Measurements from ENCODE around the gene PAK1.

The PAK1 gene

DNA sequence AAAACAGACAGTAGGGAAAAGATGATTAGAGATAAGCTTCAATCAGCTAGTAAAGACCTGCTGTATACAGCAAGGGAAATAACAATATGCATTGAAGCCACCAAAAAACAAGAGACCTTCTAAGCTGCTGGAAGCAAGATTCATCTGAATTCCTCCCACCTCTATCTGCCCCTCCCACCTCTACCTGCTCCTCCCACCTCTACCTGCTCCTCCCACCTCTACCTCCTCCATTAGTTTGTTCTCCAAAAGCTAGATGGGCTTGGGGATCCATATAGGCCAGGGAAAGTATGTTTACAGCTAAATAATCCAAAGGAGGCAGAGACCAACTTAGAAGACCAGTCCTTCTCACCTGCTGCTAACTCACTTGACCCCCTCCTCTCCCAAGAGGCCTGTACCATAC lies 33.2 kb downstream of the PAK1 start:
- DNase-seq (ENCODE audit: insufficient read length, low spot score) = no peak
- FAIRE-seq = peak; percentile 4

DNA sequence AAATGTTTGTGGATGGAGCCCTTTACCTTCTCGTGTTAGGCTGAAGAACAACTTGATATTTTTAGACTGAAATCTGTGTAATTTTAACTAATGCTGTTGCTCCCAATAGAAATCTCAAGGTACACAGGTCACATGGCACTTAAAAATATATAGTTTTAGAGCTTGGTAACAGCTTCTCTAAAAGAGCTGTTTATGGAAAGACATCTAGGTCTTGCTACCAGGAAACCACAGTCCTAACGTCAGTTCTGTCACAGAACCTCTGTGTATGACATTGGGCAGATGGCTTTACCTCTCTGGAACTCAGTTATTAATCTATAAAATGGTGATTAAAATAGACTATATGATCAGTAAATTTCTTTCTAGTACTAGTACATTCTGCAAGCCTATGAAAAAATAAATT lies 35.4 kb downstream of the PAK1 start:
- FAIRE-seq (peak; percentile 92), DNase-seq (ENCODE audit: insufficient read length, low spot score) (no peak)

- FAIRE-seq (peak; percentile 66), DNase-seq (ENCODE audit: insufficient read length, low spot score) (no peak)
Observed at GRCh38 chr11:77436969-77437368, 36.9 kb downstream of the PAK1 start.

DNA sequence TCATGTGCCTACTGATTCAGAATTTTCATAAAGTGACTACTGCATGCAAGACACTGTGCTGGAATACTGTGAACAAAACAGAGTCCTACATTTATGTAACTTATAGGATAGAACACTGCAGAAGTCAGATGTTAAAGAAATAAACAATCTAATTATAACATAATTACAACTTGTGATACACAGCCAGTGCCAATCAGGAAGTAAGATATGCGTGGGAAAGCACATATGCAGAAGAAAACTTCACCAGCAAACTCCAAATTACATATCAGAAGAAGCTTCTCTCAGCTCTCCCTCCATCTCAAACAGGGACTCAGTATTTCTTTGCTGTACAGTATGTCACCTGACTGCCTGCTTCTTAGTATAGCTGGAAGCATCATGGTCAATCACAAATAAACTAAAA lies 37.4 kb downstream of the PAK1 start:
- DNase-seq (ENCODE audit: insufficient read length, low spot score) = no peak
- FAIRE-seq = peak; percentile 89

- DNase-seq (ENCODE audit: insufficient read length, low spot score) (no peak), FAIRE-seq (peak; percentile 87)
Observed at GRCh38 chr11:77435972-77436371, 37.9 kb downstream of the PAK1 start.

DNA sequence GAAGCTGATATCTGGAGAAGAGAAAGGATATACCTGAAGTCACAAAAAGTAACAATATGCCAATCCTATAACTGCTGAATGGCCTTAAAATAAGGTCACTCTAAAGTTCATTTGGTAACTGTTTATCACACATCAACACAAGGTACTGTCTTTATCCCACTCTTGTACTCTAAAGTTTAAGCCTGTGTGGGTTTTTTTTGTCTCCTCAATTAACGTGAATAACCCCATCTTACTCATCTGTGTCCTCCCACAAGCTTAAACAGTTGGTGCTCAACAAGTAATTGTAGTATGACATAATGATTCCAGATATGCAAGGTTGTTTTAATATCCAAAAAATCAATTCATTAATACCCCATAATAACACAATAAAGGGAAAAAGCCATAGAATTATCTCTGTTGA lies 42.1 kb downstream of the PAK1 start:
- FAIRE-seq (peak; percentile 28), DNase-seq (ENCODE audit: insufficient read length, low spot score) (no peak)

GRCh38 chr11:77428598-77428997 lies 45.3 kb downstream of the PAK1 start:
- DNase-seq (ENCODE audit: insufficient read length, low spot score) (no peak), FAIRE-seq (no peak)

DNA sequence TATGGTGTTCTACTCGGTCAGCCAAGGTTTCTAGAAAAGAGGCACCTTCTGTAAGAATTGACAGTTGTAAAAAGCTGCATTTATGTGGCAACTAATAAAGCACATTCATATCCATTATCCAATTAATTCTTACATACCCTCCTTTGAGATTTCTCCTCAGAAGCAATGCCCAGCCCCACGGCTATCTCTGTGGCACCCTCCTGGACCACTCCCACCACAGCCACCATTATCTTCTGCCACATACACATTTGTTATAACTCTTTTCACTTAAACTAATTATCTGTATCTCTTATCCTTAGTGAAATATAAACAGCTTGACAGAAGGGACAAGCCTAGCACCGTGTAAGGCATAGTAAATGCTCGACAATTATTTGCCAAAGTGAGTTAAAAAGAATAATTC lies 48.5 kb downstream of the PAK1 start:
- no peak for DNase-seq (ENCODE audit: insufficient read length, low spot score)
- no peak for FAIRE-seq

DNA sequence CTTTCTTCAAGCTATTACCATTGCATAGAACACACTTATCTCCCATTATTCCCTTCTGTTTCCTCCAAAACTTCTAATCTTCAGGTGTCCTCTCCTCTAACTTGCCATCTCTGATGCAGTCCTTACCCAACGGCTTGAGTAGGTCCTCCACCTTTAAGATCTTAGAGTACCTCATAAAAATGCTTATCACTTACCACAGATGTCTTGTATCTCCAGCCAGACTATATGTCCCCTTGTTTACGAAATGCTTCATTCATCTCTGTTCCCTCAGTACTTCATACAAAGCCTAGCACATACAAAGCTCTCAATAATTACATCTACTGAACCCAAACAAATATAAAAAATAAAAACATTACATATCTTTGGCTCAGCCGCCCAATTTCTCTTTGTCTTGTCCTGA lies 49.2 kb downstream of the PAK1 start:
- DNase-seq (ENCODE audit: insufficient read length, low spot score) (no peak), FAIRE-seq (no peak)

DNA sequence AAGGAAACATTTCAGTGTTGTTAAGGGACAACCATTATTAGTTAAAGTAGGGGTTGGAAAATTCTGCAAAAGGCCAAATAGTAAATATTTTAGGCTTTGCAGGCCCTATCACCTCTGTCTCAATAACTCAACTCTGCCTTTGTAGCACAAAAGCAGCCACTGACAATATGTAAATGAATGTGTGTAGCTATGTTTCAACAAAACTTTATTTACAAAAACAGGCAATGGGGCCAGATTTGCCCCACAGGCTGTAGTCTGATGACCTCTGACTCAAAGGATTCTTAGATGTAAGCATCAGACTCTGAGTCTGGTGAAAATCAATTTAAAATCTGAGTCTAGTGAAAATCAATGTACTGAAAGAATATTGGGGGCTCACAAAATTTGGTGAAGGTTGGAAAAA lies 50.3 kb downstream of the PAK1 start:
- no peak for FAIRE-seq
- no peak for DNase-seq (ENCODE audit: insufficient read length, low spot score)

- DNase-seq (ENCODE audit: insufficient read length, low spot score) (no peak), FAIRE-seq (no peak)
Observed at GRCh38 chr11:77422687-77423086, 51.2 kb downstream of the PAK1 start.

- no peak for DNase-seq (ENCODE audit: insufficient read length, low spot score)
- no peak for FAIRE-seq
Observed at GRCh38 chr11:77421041-77421723, 52.7 kb downstream of the PAK1 start.

DNA sequence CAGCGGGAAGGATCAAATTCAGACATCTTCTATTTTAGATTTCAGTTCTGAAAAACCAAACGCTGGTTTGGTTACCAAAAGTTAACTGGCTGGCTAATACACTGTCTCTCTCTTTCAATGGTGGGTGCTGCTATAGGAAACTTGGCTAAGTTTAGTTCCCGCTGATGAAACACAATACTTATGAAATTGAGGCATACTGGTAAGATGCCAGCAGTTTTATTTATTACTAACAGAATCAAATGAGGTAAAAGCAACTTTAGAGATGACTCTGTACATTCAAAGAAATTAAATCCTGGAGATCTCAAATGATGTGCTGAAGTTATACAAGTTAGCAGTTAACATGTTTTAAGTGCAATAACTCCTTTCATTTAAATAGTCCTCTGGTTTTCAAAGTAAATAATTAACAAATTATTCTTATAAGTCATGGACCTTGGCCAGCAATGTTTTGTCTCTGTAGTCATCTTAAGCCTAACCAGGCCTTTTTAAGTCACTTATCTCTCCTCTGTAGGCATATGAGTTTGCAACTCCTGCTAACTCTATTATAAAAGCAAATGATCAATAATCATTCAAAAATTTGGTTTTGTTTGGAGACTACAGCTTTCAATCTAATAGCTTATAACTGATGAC lies 54.8 kb downstream of the PAK1 start:
- DNase-seq (ENCODE audit: insufficient read length, low spot score) (no peak), FAIRE-seq (peak; percentile 23)

DNA sequence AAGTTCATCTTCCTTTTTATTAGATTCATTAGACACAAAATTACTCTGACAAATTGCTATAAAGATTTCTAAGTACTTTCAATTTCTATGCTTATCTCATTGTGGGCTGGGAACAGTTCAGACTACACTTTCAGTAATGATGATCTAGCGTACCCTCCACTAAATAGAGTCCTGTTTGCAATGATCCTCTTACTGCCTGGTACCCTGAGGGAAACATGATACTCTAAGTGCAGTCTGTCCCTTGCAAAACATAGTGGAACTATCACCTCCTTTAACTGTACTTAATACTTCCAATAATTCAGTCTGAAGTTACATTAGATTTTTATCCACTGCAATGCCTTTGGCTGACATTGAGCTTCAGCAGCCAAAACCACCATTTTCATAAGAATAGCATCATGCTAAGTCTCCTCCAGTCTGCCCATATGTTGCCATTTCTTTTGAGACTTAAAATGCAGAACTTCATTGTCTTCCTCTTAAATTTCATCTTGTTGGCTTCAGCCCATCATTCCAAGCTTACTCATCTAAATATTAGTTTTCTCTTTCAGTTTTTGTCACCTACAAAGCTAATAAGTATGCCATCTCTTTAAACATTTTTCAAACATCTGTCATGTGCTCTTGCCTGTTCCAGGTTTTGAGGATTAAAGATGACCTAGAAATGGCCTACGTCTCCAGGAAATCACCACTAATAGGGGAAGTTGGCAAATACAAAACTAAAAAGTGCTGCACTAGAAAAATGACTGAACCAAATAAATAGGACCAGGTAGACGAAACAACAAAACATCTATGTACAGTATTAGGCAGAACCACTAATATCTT lies 55.5 kb downstream of the PAK1 start:
- DNase-seq (ENCODE audit: insufficient read length, low spot score) (no peak), FAIRE-seq (peak; percentile 88)

- DNase-seq (ENCODE audit: insufficient read length, low spot score) (no peak), FAIRE-seq (no peak)
Observed at GRCh38 chr11:77416357-77416756, 57.5 kb downstream of the PAK1 start.

DNA sequence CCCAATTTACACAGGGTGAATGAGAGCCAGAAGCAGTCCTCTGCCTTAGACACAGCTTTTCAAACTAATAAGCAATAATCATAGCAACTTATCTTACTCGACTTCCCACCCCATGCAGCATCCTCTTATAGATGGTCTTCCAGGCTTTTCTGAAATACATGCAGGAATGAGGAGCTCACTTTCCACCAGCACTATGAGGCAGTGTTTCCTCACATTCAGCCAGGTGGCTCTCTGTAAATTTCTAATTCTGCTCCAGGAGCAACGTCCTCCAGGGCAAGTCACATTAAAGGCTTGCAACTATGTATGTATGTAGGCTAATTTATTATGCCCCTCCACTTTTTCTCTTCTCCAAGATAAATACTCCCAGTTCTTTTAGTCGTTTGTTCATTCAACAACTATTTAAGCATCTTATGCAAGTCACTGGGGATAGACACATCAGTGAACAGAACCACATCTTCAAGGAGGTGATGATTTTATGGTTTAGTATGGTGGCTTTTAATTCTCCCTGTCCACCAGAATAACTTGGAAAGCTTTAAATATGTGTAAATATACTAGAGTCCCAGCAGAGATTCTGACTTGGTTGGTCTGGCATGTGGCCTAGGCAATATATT lies 59.9 kb downstream of the PAK1 start:
- DNase-seq (ENCODE audit: insufficient read length, low spot score) = no peak
- no peak for FAIRE-seq

DNA sequence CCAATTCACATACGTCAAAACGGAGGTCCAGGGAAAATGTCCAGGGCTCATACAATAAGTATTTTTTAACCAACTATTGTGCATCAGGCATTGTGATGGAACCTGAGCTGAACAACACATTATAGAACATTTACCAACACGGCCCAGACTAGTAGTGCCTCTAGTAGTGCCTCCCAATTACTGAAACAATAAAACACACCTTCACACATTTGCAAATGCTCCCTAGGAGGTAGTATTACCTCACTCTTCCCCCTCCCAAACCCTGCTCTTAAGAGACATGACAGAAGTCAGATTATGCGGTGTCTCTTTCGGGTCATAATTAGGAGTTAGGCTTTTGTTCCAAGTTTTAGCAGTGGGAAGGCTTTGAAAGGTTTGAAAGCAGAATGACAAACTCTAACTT lies 61.1 kb downstream of the PAK1 start:
- FAIRE-seq (no peak), DNase-seq (ENCODE audit: insufficient read length, low spot score) (no peak)

DNA sequence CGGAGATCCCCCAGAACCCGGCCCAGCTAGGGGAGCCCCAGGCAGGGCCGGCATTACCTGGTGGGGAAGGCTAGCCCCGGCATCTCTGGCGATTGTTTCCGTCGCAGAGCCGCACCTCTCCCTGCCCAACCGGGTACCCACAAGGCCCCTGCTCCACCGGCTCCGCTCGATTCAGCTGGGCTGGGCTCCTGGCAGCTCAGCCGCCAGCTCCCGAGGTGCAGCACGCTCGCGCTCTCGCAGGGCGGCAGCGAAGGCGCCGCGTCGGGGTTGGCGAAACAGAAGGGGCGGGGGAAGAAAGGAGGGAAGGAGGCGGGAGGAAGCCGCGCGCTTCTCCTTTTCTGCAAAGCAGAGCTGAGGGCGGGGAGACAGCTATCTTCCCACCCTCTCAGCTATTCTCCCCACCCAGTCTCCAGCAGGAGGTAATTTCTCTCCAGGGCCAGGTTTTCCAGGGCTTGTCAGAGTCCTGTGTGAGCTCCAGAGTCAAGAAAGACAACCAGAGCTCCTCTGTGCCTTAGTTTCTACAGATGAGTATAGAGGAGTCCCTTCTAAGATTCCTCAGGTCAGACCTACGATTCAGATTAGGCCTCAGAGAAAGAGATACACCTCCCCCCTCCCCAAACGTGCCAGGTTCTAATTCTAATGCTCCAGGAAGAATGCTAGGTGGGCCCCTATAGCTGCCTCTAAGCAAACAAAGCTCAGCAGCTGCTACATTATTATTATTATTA lies 62.0 kb downstream of the PAK1 start:
- FAIRE-seq (peak; percentile 94), DNase-seq (ENCODE audit: insufficient read length, low spot score) (peak; percentile 46)

- DNase-seq (ENCODE audit: insufficient read length, low spot score) (no peak), FAIRE-seq (peak; percentile 55)
Observed at GRCh38 chr11:77411137-77411707, 62.7 kb downstream of the PAK1 start.

DNA sequence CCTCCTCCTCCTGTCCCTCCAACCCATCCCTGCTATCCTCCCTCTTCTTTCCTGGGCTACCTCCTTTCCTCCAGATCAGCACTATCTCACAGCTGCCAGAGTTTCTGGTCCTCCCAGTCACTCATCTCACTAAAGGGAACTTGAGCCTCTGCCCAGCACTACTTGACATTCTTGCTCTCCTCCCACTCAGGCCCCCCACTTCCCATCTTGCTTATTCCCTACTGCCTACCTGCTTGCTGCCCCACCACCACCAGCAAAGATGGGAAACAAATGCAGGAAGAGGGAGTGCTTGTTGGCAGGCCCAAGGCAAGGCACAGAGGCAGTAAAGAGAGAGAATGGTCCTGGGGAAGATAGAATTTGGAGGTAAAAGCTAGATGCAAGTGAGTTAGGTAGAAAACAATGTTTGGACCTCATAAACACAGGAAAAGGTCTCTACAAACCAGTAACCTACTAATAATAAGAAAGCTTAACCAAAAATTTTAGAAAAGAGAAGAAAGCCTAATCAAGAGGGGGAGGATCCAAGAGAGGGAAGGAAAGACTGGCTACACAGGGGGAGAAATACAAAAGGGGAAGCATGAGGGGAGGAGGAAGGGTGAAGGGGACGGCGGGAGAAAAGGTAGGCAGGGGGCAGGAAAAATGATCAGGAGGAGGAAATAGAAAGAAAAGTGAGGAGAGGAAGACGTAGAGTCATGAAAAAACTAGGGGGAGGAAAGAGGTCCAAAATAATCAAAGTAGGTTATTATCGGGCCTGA lies 63.6 kb downstream of the PAK1 start:
- FAIRE-seq (no peak), DNase-seq (ENCODE audit: insufficient read length, low spot score) (no peak)
